Osteoblast (primary cell): ENCODE data around the gene SULF2. TPM values are rescaled to one million over a fixed set of nuclear protein-coding genes. Genes with fewer than 3 reads are reported as not detected.

Experiments
- DNase-seq: peaks from one replicate; pipeline ENCODE4 v3.0.0; 2011; ENCODE audit warnings: low spot score, mixed read lengths; ENCODE audit not compliant: insufficient read length; ENCODE audit errors: missing footprints
- H2AFZ ChIP-seq: 2 replicates; pipeline ENCODE4 v1.6.0; 2011; ENCODE audit warnings: mild to moderate bottlenecking, low read length
- H3K27ac ChIP-seq: 2 replicates; pipeline ENCODE4 v1.5.1; 2011; ENCODE audit warnings: mild to moderate bottlenecking, low read depth, low read length, moderate library complexity
- H3K27me3 ChIP-seq: 2 replicates; pipeline ENCODE4 v1.6.0; 2012; ENCODE audit warnings: mild to moderate bottlenecking, control low read depth, inconsistent platforms, low read length, moderate library complexity; ENCODE audit not compliant: insufficient read depth
- H3K36me3 ChIP-seq: 2 replicates; pipeline ENCODE4 v1.5.1; 2011; ENCODE audit warnings: mild to moderate bottlenecking, low read length, control low read depth, moderate library complexity; ENCODE audit not compliant: insufficient read depth
- H3K4me1 ChIP-seq: 2 replicates; pipeline ENCODE4 v1.5.1; 2011; ENCODE audit warnings: mild to moderate bottlenecking, low read length, control low read depth, moderate library complexity; ENCODE audit not compliant: insufficient read depth
- H3K4me2 ChIP-seq: 2 replicates; pipeline ENCODE4 v1.6.0; 2011; ENCODE audit warnings: mild to moderate bottlenecking, low read length; ENCODE audit not compliant: insufficient read depth
- H3K4me3 ChIP-seq: fragments of 200-600 bp; sonication (generic); 3 replicates; pipeline ENCODE4 v1.5.1; 2012; ENCODE audit warnings: mild to moderate bottlenecking, low read length, inconsistent platforms; ENCODE audit not compliant: insufficient read depth
- H3K79me2 ChIP-seq: 2 replicates; pipeline ENCODE4 v1.6.0; 2012; ENCODE audit warnings: mild to moderate bottlenecking, low read length, control low read depth, inconsistent platforms; ENCODE audit not compliant: insufficient read depth
- H3K9me3 ChIP-seq: 2 replicates; pipeline ENCODE4 v1.5.1; 2011; ENCODE audit warnings: low read depth, low read length, control low read depth
- H4K20me1 ChIP-seq: 2 replicates; pipeline ENCODE4 v1.6.0; 2012; ENCODE audit warnings: mild to moderate bottlenecking, low read length, control low read depth; ENCODE audit not compliant: insufficient read depth
- CTCF ChIP-seq: IDR thresholded peaks from 2 replicates; pipeline ENCODE4 v1.5.1; 2011; ENCODE audit warnings: mild to moderate bottlenecking, low read depth, low read length, moderate library complexity; ENCODE audit errors: extremely low read depth
- total RNA-seq: library from RNA; depleted of rRNA; stranded (reverse); fragments of >200 nt; gene quantifications from 2 replicates; pipeline ENCODE4 v1.2.3, GENCODE V29; 2012

Gene SULF2
- total RNA-seq, 1 donor = 102 TPM

- Histone ChIP-seq H3K4me2 (no peak overlapping the region), H3K27ac (no peak overlapping the region), H3K36me3 (no peaks in the 10 kb centered on the region), H4K20me1 (no peaks in the 10 kb centered on the region), H2AFZ (no peak overlapping the region), H3K4me1 (no peaks in the 10 kb centered on the region), H3K4me3 (no peak overlapping the region), H3K79me2 (no peaks in the 10 kb centered on the region), H3K9me3 (no peaks in the 10 kb centered on the region), H3K27me3 (peaks cover 8% of the 10 kb centered on the region)
- TF ChIP-seq CTCF = no peak
- DNase-seq = no peak
These were observed 24.4 kb downstream of the SULF2 start for GRCh38 chr20:47760686-47761481.

GRCh38 chr20:47758517-47759450 lies 26.5 kb downstream of the SULF2 start:
- H3K27ac ChIP-seq = no peak overlapping the region

GRCh38 chr20:47757145-47758035 lies 27.9 kb downstream of the SULF2 start:
- Histone ChIP-seq H3K36me3 (no peaks in the 10 kb centered on the region), H3K4me1 (no peaks in the 10 kb centered on the region), H4K20me1 (no peaks in the 10 kb centered on the region), H2AFZ (no peak overlapping the region), H3K27ac (no peak overlapping the region), H3K4me3 (no peak overlapping the region), H3K9me3 (no peaks in the 10 kb centered on the region), H3K79me2 (no peaks in the 10 kb centered on the region), H3K4me2 (no peak overlapping the region), H3K27me3 (peaks cover 3% of the 10 kb centered on the region)
- DNase-seq = no peak
- no peak for TF ChIP-seq CTCF

More at GRCh38 chr20:47758517-47759450, 26.5 kb downstream of the SULF2 start:
- no peak for TF ChIP-seq CTCF
- Histone ChIP-seq H3K4me2 (no peak overlapping the region), H3K36me3 (no peaks in the 10 kb centered on the region), H2AFZ (no peak overlapping the region), H3K4me3 (no peak overlapping the region), H3K27me3 (peaks cover 5% of the 10 kb centered on the region), H3K79me2 (no peaks in the 10 kb centered on the region), H3K9me3 (no peaks in the 10 kb centered on the region), H3K4me1 (no peaks in the 10 kb centered on the region), H4K20me1 (no peaks in the 10 kb centered on the region)
- DNase-seq = no peak
